Ovary (tissue), 3 donors: ENCODE data around the gene PACS2.

Experiments used
- CTCF ChIP-seq, 3 donors: fragments of 450-650 bp in 2 of 3; fragments of 200-600 bp in 1 of 3; IDR thresholded peaks; one replicate each; pipeline versions ENCODE4 v1.5.1 to v1.8.0; 2016 to 2022; ENCODE audit warnings: antibody characterized with exemption in 3 of 3, mild to moderate bottlenecking in 1 of 3
- EP300 ChIP-seq: sonication (generic); formaldehyde crosslinking; IDR thresholded peaks from one replicate; pipeline ENCODE4 v1.6.1; 2017; ENCODE audit warnings: antibody characterized with exemption
- POLR2A ChIP-seq: fragments of 450-650 bp; IDR thresholded peaks from one replicate; pipeline ENCODE4 v1.6.1; 2017; ENCODE audit warnings: antibody characterized with exemption, mild to moderate bottlenecking, moderate library complexity
- donor health status: DM: no; HTN: no; CAD: no.

DNA sequence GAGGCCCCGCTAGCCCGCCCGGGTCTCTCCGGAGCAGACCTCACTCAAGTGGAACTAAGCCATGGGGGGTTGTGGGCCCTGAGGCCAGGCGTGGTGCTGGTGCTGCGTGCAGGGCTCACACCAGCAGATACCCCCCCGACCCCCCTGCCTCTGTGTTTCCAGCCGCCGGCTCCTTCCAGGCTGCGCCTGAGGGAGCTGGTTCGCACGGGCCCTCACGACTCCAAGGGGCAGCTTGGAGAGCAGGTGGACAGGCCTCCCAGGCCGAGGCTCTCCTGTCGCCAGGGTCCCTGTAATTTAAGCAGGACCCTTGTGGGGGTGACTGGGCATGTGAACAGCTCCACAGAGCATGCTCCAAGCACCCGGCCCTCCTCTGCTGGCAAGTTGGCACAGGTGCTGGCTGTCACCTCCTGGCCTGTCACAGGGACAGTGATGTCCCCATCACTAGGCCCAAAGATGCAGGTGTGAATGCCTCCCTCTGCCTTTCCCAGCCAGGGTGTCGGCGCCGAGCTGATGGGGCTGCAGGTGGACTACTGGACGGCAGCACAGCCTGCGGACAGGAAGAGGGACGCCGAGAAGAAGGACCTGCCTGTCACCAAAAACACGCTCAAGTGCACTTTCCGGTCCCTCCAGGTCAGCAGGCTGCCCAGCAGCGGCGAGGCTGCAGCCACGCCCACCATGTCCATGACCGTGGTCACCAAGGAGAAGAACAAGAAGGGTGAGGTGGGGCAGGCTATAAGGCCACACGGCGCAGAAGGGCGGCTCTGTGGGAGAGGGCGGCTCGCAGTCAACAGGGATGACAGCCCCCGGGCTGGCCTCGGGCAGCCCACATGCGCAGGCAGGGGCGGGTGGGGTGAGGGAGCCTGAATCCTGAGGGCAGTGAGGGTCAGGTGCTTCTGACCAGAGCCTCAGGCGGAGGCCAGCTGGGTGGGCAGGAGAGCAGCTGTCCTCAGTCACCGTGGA is 77.9 kb downstream of the PACS2 start:
- TF ChIP-seq CTCF (IDR thresholded peaks at IDR 0.05), result no peak
- TF ChIP-seq EP300, result no peak
- TF ChIP-seq POLR2A, result no peak
